ENCODE measurements around the gene TADA3.
"Not testable (repeated sequence)": the region's sequence is repeated elsewhere in the genome, so short reads cannot be mapped to it uniquely, and the experiment has no call there.

TADA3 gene

GRCh38 chr3:9781978-9782603, 10.2 kb downstream of the TADA3 start:
- no peak for DNase-seq

GRCh38 chr3:9781551-9781950, 10.7 kb downstream of the TADA3 start:
- no peak for DNase-seq

GRCh38 chr3:9780910-9781309, 11.4 kb downstream of the TADA3 start:
- no peak for DNase-seq

GRCh38 chr3:9780458-9780812, 11.8 kb downstream of the TADA3 start:
- DNase-seq = no peak

GRCh38 chr3:9779721-9780457, 12.4 kb downstream of the TADA3 start:
- no peak for DNase-seq

GRCh38 chr3:9779075-9779593, 13.1 kb downstream of the TADA3 start:
- DNase-seq = no peak

- DNase-seq = no peak
These were observed 13.9 kb downstream of the TADA3 start for GRCh38 chr3:9778143-9779074.

GRCh38 chr3:9777694-9778021, 14.6 kb downstream of the TADA3 start:
- no peak for DNase-seq

GRCh38 chr3:9776896-9777693, 15.2 kb downstream of the TADA3 start:
- DNase-seq = no peak

- DNase-seq = not testable (repeated sequence)
These were observed 21.3 kb downstream of the TADA3 start for GRCh38 chr3:9771007-9771406.

GRCh38 chr3:9770276-9770812, 21.9 kb downstream of the TADA3 start:
- DNase-seq = no peak

- peak; percentile 12 for DNase-seq
These were observed 22.6 kb downstream of the TADA3 start, which contains the start of gene CAMK1 for GRCh38 chr3:9769426-9770275. TSS of gene CAMK1 (minus strand) at chr3:9769947. CDS start at chr3:9767749, 2,198 bp downstream.

GRCh38 chr3:9769012-9769411, 23.3 kb downstream of the TADA3 start:
- DNase-seq = no peak

GRCh38 chr3:9768141-9768775, 24.0 kb downstream of the TADA3 start:
- no peak for DNase-seq

- DNase-seq = no peak
These were observed 24.9 kb downstream of the TADA3 start for GRCh38 chr3:9767418-9767817.

GRCh38 chr3:9765865-9766264, 26.4 kb downstream of the TADA3 start:
- no peak for DNase-seq

- no peak for DNase-seq
These were observed 29.4 kb downstream of the TADA3 start for GRCh38 chr3:9762871-9763270.

- no peak for DNase-seq
These were observed 30.4 kb downstream of the TADA3 start for GRCh38 chr3:9761919-9762318.

- DNase-seq = no peak
These were observed 31.3 kb downstream of the TADA3 start for GRCh38 chr3:9760779-9761505.

GRCh38 chr3:9757427-9757826, 34.8 kb downstream of the TADA3 start:
- no peak for DNase-seq
